H9 (cell line): ENCODE data around the gene DGCR2. TPM values are rescaled to one million over a fixed set of nuclear protein-coding genes. Genes with fewer than 3 reads are reported as not detected.

Source experiments
- DNase-seq: peaks from one replicate; pipeline ENCODE4 v3.0.0-alpha.2; 2017
- H2AFZ ChIP-seq: one replicate; pipeline ENCODE4 v1.6.1; 2013; ENCODE audit warnings: mild to moderate bottlenecking, low read length, control low read depth, moderate library complexity
- H2AK5ac ChIP-seq: 2 replicates; pipeline ENCODE4 v1.6.1; 2013; ENCODE audit warnings: low read length, control low read depth, mixed read lengths; ENCODE audit not compliant: insufficient read length
- H2BK120ac ChIP-seq: one replicate; pipeline ENCODE4 v1.6.1; 2013; ENCODE audit warnings: low read depth, mild to moderate bottlenecking, low read length, control low read depth, inconsistent platforms; ENCODE audit not compliant: poor library complexity, severe bottlenecking
- H2BK12ac ChIP-seq: 2 replicates; pipeline ENCODE4 v1.6.1; 2013; ENCODE audit warnings: low read length, control low read depth, mixed read lengths, low read depth; ENCODE audit not compliant: insufficient read length
- H2BK15ac ChIP-seq: 2 replicates; pipeline ENCODE4 v1.6.1; 2013; ENCODE audit warnings: low read depth, low read length, control low read depth
- H2BK20ac ChIP-seq: one replicate; pipeline ENCODE4 v1.6.1; 2013; ENCODE audit warnings: low read depth, mild to moderate bottlenecking, low read length, control low read depth, inconsistent platforms; ENCODE audit not compliant: poor library complexity, severe bottlenecking
- H2BK5ac ChIP-seq: 2 replicates; pipeline ENCODE4 v1.6.1; 2013; ENCODE audit warnings: low read length, control low read depth, mixed read lengths; ENCODE audit not compliant: insufficient read length
- H3K14ac ChIP-seq: 2 replicates; pipeline ENCODE4 v1.6.1; 2013; ENCODE audit warnings: low read length, control low read depth; ENCODE audit not compliant: insufficient read depth
- H3K18ac ChIP-seq: 2 replicates; pipeline ENCODE4 v1.6.1; 2013; ENCODE audit warnings: low read depth, mild to moderate bottlenecking, mixed read lengths, low read length, control low read depth; ENCODE audit not compliant: insufficient read length
- H3K23ac ChIP-seq: 2 replicates; pipeline ENCODE4 v1.6.1; 2013; ENCODE audit warnings: low read length, control low read depth, mixed read lengths, low read depth; ENCODE audit not compliant: insufficient read length
- H3K23me2 ChIP-seq: 2 replicates; pipeline ENCODE4 v1.6.1; 2013; ENCODE audit warnings: low read depth, mild to moderate bottlenecking, mixed read lengths, low read length, control low read depth; ENCODE audit not compliant: insufficient read length, poor library complexity, severe bottlenecking
- H3K27ac ChIP-seq: 2 replicates; pipeline ENCODE4 v1.5.1; 2013; ENCODE audit warnings: low read length, control low read depth, mixed read lengths, low read depth; ENCODE audit not compliant: insufficient read length
- H3K27me3 ChIP-seq: 2 replicates; pipeline ENCODE4 v1.6.1; 2013; ENCODE audit warnings: low read length, control low read depth, inconsistent platforms; ENCODE audit not compliant: insufficient read depth
- H3K4ac ChIP-seq: 2 replicates; pipeline ENCODE4 v1.6.1; 2013; ENCODE audit warnings: low read depth, mild to moderate bottlenecking, control low read depth, inconsistent platforms, low read length, moderate library complexity
- H3K4me1 ChIP-seq: 2 replicates; pipeline ENCODE4 v1.6.1; 2013; ENCODE audit warnings: low read length, control low read depth, inconsistent platforms; ENCODE audit not compliant: insufficient read depth
- H3K4me2 ChIP-seq: 2 replicates; pipeline ENCODE4 v1.6.1; 2013; ENCODE audit warnings: low read length, control low read depth, mixed read lengths; ENCODE audit not compliant: insufficient read length, insufficient read depth
- H3K56ac ChIP-seq: 2 replicates; pipeline ENCODE4 v1.6.1; 2013; ENCODE audit warnings: low read depth, mild to moderate bottlenecking, mixed read lengths, low read length, control low read depth; ENCODE audit not compliant: insufficient read length
- H3K79me1 ChIP-seq: 2 replicates; pipeline ENCODE4 v1.6.1; 2013; ENCODE audit warnings: low read depth, mild to moderate bottlenecking, moderate library complexity, low read length, control low read depth, inconsistent platforms; ENCODE audit not compliant: insufficient read depth, poor library complexity, severe bottlenecking
- H3K79me2 ChIP-seq: 2 replicates; pipeline ENCODE4 v1.6.1; 2013; ENCODE audit warnings: low read length, control low read depth, inconsistent platforms; ENCODE audit not compliant: insufficient read depth
- H3K9ac ChIP-seq: 2 replicates; pipeline ENCODE4 v1.6.1; 2013; ENCODE audit warnings: low read length, control low read depth, mixed read lengths; ENCODE audit not compliant: insufficient read length; ENCODE audit errors: extremely low read depth
- H3K9me3 ChIP-seq: one replicate; pipeline ENCODE4 v1.6.1; 2013; ENCODE audit warnings: low read depth, low read length, inconsistent platforms; ENCODE audit not compliant: control insufficient read depth
- H3T11ph ChIP-seq: one replicate; pipeline ENCODE4 v1.6.1; 2013; ENCODE audit warnings: mild to moderate bottlenecking, low read length, control low read depth, inconsistent platforms
- H4K20me1 ChIP-seq: one replicate; pipeline ENCODE4 v1.6.1; 2013; ENCODE audit not compliant: control insufficient read depth, insufficient read length, insufficient read depth
- H4K5ac ChIP-seq: 2 replicates; pipeline ENCODE4 v1.6.1; 2013; ENCODE audit warnings: low read depth, mild to moderate bottlenecking, mixed read lengths, low read length, control low read depth; ENCODE audit not compliant: insufficient read length
- H4K8ac ChIP-seq: replicated peaks from 2 replicates; pipeline ENCODE4 v1.6.1; 2013; ENCODE audit warnings: low read length, control low read depth, mixed read lengths, low read depth; ENCODE audit not compliant: insufficient read length
- H4K91ac ChIP-seq: 2 replicates; pipeline ENCODE4 v1.6.1; 2013; ENCODE audit warnings: low read depth, mild to moderate bottlenecking, moderate library complexity, mixed read lengths, low read length, control low read depth; ENCODE audit not compliant: insufficient read length
- H3K27ac Mint-ChIP-seq, 3 experiments: 2 replicates in 2 of 3; 3 replicates in 1 of 3; pipeline ENCODE4 v1.8.0; 2020 to 2021; ENCODE audit warnings: mixed read lengths in 3 of 3, mild to moderate bottlenecking in 1 of 3, moderate library complexity in 1 of 3
- H3K27me3 Mint-ChIP-seq: 2 replicates; pipeline ENCODE4 v1.8.0; 2021; ENCODE audit warnings: low read depth, mild to moderate bottlenecking, moderate library complexity, mixed read lengths
- H3K36me3 Mint-ChIP-seq, 3 experiments: 2 replicates in 2 of 3; 3 replicates in 1 of 3; pipeline ENCODE4 v1.8.0; 2020 to 2021; ENCODE audit warnings: low read depth in 3 of 3, mixed read lengths in 3 of 3; ENCODE audit not compliant: insufficient read depth in 1 of 3
- H3K4me1 Mint-ChIP-seq, 2 experiments: 2 replicates each; pipeline ENCODE4 v1.8.0; 2020; ENCODE audit warnings: mixed read lengths in 2 of 2
- H3K4me3 Mint-ChIP-seq, 2 experiments: 2 replicates in 1 of 2; 3 replicates in 1 of 2; pipeline ENCODE4 v1.8.0; 2020 to 2021; ENCODE audit warnings: mild to moderate bottlenecking in 2 of 2, mixed read lengths in 2 of 2, moderate library complexity in 1 of 2
- H3K9me3 Mint-ChIP-seq, 2 experiments: 2 replicates in 1 of 2; 3 replicates in 1 of 2; pipeline ENCODE4 v1.8.0; 2020; ENCODE audit warnings: mild to moderate bottlenecking in 2 of 2, mixed read lengths in 2 of 2, moderate library complexity in 1 of 2
- CTCF ChIP-seq: fragments of 200-600 bp; sonication (generic); conservative IDR thresholded peaks from 3 replicates; pipeline ENCODE4 v1.8.0; 2021; ENCODE audit warnings: antibody characterized with exemption, mild to moderate bottlenecking
- WGBS: extraction: QIAGEN DNeasy Blood & Tissue Kit; methylation state at CpG from one replicate; pipeline ENCODE4 v1.1.7; 2013; ENCODE audit warnings: missing lambda C conversion rate, low lambda C conversion rate, mixed read lengths; ENCODE audit not compliant: insufficient read length; ENCODE audit errors: extremely low coverage; 5-methylcytosine and 5-hydroxymethylcytosine counted together
- total RNA-seq: library from RNA; stranded (reverse); gene quantifications from 2 replicates; pipeline ENCODE4 v1.2.1, GENCODE V29; 2021

DGCR2 gene
- total RNA-seq, 1 experiment from 2014 or later = 47.2 TPM

- H2AFZ ChIP-seq = no peak overlapping the region
Observed at GRCh38 chr22:19142394-19142793, 20.2 kb upstream of the DGCR2 start.

More at GRCh38 chr22:19142394-19142793, 20.2 kb upstream of the DGCR2 start:
- no peak overlapping the region for H3K23ac ChIP-seq
- H2BK12ac ChIP-seq = no peak overlapping the region
- no peak overlapping the region for H3K4me2 ChIP-seq
- H3K27ac ChIP-seq = no peak overlapping the region
- peak overlapping the region; percentile 44 to 99; a peak in 3 of 5 replicates for H3K4me3 Mint-ChIP-seq
- no peaks in the 10 kb centered on the region for H3K79me1 ChIP-seq
- H3K9me3 ChIP-seq = no peaks in the 10 kb centered on the region
- H3K27me3 Mint-ChIP-seq = peaks cover 15% of the 10 kb centered on the region
- H3K27me3 ChIP-seq = peaks cover 3% of the 10 kb centered on the region; the same call in 1 of the 2 replicates
- H3K4me1 Mint-ChIP-seq = peaks cover 13 to 21% of the 10 kb centered on the region in 2 experiments
- no peak overlapping the region for H3K9ac ChIP-seq
- H4K91ac ChIP-seq = no peak overlapping the region
- H3K9me3 Mint-ChIP-seq = no peaks in the 10 kb centered on the region; a peak in 1 of 5 replicates
- no peak overlapping the region for H4K8ac ChIP-seq
- H2BK15ac ChIP-seq = no peak overlapping the region
- H3K14ac ChIP-seq = no peak overlapping the region
- no peak overlapping the region for H2AK5ac ChIP-seq
- peaks cover 12 to 48% (median 40%) of the 10 kb centered on the region in 3 experiments; a peak in 6 of 7 replicates for H3K36me3 Mint-ChIP-seq
- H4K5ac ChIP-seq = no peak overlapping the region
- TF ChIP-seq CTCF = no peak
- no peak overlapping the region for H3K27ac Mint-ChIP-seq
- no peak overlapping the region for H2BK120ac ChIP-seq
- peaks cover 6% of the 10 kb centered on the region for H3K23me2 ChIP-seq
- H3K79me2 ChIP-seq = peaks cover 3% of the 10 kb centered on the region; the same call in 1 of the 2 replicates
- no peak overlapping the region for H3K4ac ChIP-seq
- no peak overlapping the region for H2BK20ac ChIP-seq
- no peak overlapping the region for H3T11ph ChIP-seq
- no peak for DNase-seq
- no peak overlapping the region for H3K56ac ChIP-seq
- H2BK5ac ChIP-seq = no peak overlapping the region
- H4K20me1 ChIP-seq = no peaks in the 10 kb centered on the region
- H3K4me1 ChIP-seq = no peaks in the 10 kb centered on the region
- WGBS = no CpG with 5 or more reads among the region's 9 CpGs
- H3K18ac ChIP-seq = no peak overlapping the region
